HG03196 (cell line): Measurements from ENCODE around the gene IRS1.

Experiments used
- ATAC-seq: cut with Tn5 transposase; IDR thresholded peaks from one replicate; pipeline ENCODE4 v1.9.1; 2021; ENCODE audit not compliant: unreplicated experiment

Gene IRS1

DNA sequence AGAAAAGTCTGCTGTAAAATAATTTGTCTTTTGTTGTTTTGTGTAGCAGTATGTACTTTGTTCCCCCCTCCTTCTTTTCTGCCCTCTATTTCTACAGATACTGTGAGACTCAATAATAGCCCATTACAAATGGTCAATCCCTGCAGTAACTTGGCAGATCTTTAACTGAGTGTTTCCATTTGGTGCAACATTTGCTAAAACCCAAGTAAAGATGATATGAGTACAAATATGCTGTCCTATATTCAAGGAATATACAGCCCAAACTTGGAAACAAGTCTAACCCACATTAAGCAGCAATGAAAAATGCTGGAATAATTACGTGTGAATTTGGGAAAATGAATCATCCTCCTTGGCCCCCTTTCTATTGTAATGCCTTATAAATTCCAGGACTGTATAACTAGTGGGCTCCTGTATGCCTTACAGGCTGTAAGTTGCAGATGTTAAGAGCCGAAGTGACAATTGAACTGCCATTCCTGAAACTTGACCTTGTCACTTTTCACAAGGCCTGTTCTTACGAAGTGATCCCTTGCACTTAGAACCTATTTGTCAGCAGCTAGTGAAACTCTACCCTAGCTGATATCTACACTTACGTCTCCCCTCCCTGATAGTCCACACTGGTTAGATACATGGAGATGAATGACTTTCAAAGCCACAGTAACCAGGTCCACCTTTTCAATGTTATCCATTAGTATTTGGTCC, 104.9 kb downstream of the IRS1 start:
- ATAC-seq = no peak

GRCh38 chr2:226694149-226694548, 105.5 kb downstream of the IRS1 start:
- no peak for ATAC-seq

DNA sequence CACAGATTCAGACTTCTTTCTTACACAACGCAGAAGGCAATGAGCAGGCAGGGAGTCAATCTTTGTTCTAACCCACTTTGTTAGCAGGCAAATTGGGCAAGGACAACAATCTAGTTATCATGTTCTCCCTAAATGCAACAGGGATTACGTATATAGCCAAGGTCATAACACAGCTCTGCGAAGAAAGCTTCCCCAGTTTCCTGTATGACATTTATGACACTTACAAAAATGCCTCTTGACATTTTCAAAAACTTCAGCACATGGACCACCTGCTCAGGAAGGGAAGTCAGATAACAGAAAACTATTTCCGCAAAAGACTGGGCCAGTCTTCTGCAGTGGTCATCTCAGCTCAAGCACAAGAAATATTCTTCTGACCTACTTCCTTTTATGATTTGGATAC, 106.1 kb downstream of the IRS1 start:
- no peak for ATAC-seq

GRCh38 chr2:226692521-226693126, 107.0 kb downstream of the IRS1 start:
- ATAC-seq = no peak

DNA sequence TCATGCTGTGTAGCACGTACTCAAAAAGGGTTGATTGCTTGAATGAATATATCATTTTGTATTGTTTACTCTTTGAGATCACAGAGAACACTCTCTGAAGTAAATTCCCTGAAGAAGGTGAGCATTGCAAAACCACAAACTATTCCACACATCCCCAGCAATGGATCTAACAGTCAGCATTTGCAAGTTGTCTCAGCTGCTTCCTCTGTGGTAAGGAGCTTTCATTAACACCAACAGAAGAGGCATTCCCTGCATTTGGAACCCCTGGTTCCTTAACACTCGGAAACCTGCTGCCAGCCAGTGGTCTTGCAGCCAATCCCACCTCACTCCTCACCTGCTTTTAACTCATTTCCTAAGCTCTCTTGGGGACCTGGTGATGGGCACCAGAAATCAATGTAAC, 108.4 kb downstream of the IRS1 start:
- no peak for ATAC-seq

DNA sequence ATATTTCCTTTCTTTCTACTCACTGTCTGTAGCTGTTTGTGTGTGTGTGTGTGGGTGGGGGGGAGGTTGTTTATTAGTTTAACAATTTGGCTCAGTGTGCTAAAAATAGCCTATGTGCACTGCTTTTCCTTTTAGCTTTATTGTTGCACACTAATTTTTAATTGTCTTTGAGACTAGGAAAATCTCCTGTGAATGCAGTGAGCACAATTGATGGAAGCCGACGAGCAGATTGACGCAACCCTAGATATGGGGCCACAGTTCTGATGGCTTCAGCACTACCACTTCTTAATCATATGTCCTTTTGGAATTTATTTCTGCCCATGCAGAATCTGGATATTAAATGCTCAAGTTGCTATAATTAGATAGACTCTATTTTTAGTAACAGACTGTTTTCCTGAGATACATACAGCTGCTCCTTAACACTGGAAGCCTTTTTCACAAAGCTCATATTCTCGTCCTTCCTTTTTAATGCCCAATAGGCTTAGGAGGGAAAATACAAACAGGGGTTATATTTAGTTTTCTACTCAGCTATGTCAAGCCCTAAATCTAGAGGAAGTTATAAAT, 109.1 kb downstream of the IRS1 start:
- no peak for ATAC-seq

GRCh38 chr2:226687641-226688253, 111.9 kb downstream of the IRS1 start:
- ATAC-seq = no peak

DNA sequence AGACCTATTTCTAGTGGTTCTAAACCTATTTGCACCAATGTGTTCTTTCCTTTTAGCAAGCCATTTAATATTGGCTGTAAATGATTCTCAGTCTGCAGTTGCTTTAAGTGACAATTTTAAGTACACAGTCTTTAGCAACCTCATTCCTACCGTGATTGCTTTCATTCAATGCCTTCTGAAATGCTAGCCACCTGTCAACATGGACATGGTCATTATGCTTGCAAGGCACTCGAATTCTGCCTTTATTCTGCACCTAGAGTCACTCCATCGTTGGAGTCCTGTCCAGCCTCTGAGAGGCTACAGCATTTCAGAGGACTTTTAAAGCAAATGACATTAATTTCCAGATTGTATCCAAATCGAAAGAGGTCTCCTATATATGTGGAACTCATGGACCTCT, 115.1 kb downstream of the IRS1 start:
- no peak for ATAC-seq

DNA sequence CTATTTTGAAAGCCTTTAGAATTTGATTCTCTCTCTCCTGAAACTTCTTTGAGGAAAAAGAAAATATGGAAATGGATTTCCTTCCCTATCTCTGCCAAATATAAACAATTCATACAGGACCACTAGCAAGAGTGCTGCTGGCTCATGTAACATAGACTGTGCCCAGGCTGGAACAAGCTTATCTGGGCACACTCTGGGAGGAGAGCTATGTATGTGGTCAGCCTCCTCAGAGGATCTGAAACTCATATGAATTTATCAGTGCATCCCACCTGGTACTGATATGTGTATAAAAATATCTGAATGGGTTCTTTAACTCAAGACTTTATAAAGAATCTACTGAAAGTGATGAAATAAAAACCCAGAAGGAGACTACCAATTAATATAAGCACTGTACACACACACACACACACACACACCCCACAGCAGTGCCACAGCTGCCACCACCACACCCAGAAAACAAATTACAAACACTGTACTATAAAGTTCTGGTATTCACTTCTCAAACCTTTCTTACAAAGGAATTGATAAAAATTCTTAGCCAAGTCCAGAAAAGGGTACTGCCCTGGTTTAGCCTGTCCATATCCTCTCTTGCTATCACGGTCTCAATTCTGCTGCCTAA, 115.6 kb downstream of the IRS1 start:
- ATAC-seq = no peak

DNA sequence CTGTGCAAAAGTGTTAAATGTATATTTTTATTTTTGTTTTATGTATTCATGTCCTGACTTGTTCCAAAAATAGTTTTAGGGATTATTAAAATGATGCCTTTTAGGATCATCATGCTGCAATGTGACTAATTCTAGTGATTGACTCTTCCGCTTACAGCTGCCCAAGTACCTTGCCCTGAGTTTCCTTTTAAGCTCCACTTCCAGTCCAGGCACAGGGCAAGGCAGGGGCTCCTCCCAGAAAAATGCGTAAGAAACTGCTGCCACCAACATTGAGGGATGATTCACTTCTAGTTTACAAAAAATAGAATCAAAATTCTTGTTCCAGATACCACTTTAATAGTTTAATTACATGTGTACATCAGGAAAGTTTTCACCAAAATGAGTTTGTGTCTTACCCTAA, 116.4 kb downstream of the IRS1 start:
- ATAC-seq = no peak
